GM12878 (cell line): Measurements from ENCODE around the gene NUDCD3. TPM values are rescaled to one million over a fixed set of nuclear protein-coding genes. Genes with fewer than 3 reads are reported as not detected.

Experiments
- ATAC-seq: fragments of 200-7000 bp; cut with Tn5 transposase; 3 replicates; pipeline ENCODE4 v1.9.1; 2020; ENCODE audit warnings: mild to moderate bottlenecking, moderate library complexity
- BruUV-seq: library from RNA; stranded (reverse); fragments of 400-500 nt; replicated peaks from 2 replicates; lab custom pipeline; 2021; lab: Mats Ljungman, UMichigan
- CTCF ChIA-PET: fragments of 300-600 bp; sonication (Branson Sonifier 250); formaldehyde crosslinking; extraction: SDS; loops from one replicate; lab custom pipeline; 2021; ENCODE audit warnings: inconsistent platforms; lab: Yijun Ruan, JAX
- POLR2A ChIA-PET: fragments of 350-600 bp; formaldehyde crosslinking; extraction: SDS; loops from one replicate; lab custom pipeline; 2021; ENCODE audit warnings: inconsistent platforms; lab: Charles Lee
- RAD21 ChIA-PET: fragments of 300-600 bp; sonication (Branson Sonifier 250); formaldehyde crosslinking; loops from one replicate; lab custom pipeline; 2023; ENCODE audit warnings: antibody characterized with exemption; ENCODE audit not compliant: unreplicated experiment; lab: Charles Lee
- SMC1A ChIA-PET: fragments of 300-600 bp; sonication (Branson Sonifier 250); formaldehyde crosslinking; loops from one replicate; lab custom pipeline; 2023; ENCODE audit not compliant: unreplicated experiment, uncharacterized antibody; lab: Charles Lee
- DNase-seq: peaks from one replicate; pipeline ENCODE4 v3.0.0-alpha.2; 2011; ENCODE audit warnings: low read depth, low spot score
- FAIRE-seq: peaks from 3 replicates; lab custom pipeline; 2011; peaks lifted over from hg19 to GRCh38; lab: Jason Lieb, UNC
- H2AFZ ChIP-seq: 2 replicates; pipeline ENCODE4 v1.6.0; 2011; ENCODE audit warnings: low read depth, low read length, control low read depth; ENCODE audit not compliant: control insufficient read depth
- H3K27ac ChIP-seq: 2 replicates; pipeline ENCODE4 v1.5.1; 2011; ENCODE audit warnings: control low read depth; ENCODE audit not compliant: control insufficient read depth, insufficient read depth
- H3K27me3 ChIP-seq, 2 experiments: replicated peaks in 1 of 2; 2 replicates each; pipeline versions ENCODE4 v1.6.0 to v1.6.1; 2011; ENCODE audit warnings: low read length in 1 of 2; ENCODE audit not compliant: control insufficient read depth in 2 of 2, insufficient read depth in 2 of 2
- H3K36me3 ChIP-seq, 2 experiments: 2 replicates each; pipeline ENCODE4 v1.5.1; 2011; ENCODE audit warnings: low read length in 1 of 2; ENCODE audit not compliant: control insufficient read depth in 2 of 2, insufficient read depth in 2 of 2
- H3K4me1 ChIP-seq: 2 replicates; pipeline ENCODE4 v1.6.1; 2011; ENCODE audit warnings: mild to moderate bottlenecking, low read length, moderate library complexity, mixed read lengths; ENCODE audit not compliant: control insufficient read depth, insufficient read depth
- H3K4me2 ChIP-seq: 2 replicates; pipeline ENCODE4 v1.6.0; 2011; ENCODE audit warnings: control low read depth; ENCODE audit not compliant: control insufficient read depth, insufficient read depth
- H3K4me3 ChIP-seq: fragments of 200-600 bp; sonication (generic); 2 replicates; pipeline ENCODE4 v1.5.1; 2016
- H3K79me2 ChIP-seq: 2 replicates; pipeline ENCODE4 v1.6.0; 2011; ENCODE audit warnings: low read length; ENCODE audit not compliant: control insufficient read depth, insufficient read depth
- H3K9ac ChIP-seq: 2 replicates; pipeline ENCODE4 v1.8.0; 2011; ENCODE audit warnings: low read length, control low read depth, mixed read lengths; ENCODE audit not compliant: control insufficient read depth, insufficient read depth
- H3K9me3 ChIP-seq: replicated peaks from 3 replicates; pipeline ENCODE4 v1.5.1; 2011; ENCODE audit warnings: mild to moderate bottlenecking, low read length; ENCODE audit not compliant: control insufficient read depth, insufficient read depth
- H4K20me1 ChIP-seq: 2 replicates; pipeline ENCODE4 v1.6.0; 2011; ENCODE audit not compliant: control insufficient read depth, insufficient read depth
- BHLHE40 ChIP-seq, 2 experiments: fragments of 450-650 bp in 1 of 2; IDR thresholded peaks; 2 replicates each; pipeline ENCODE4 v1.6.1; 2011 to 2017; ENCODE audit warnings: low read depth in 2 of 2, borderline replicate concordance in 1 of 2, improper control_type of control experiment in 1 of 2, low read length in 1 of 2, mild to moderate bottlenecking in 1 of 2
- BMI1 ChIP-seq: fragments of 450-650 bp; IDR thresholded peaks from 2 replicates; pipeline ENCODE4 v1.6.1; 2016; ENCODE audit warnings: mild to moderate bottlenecking, moderate library complexity, borderline replicate concordance
- CBFB ChIP-seq: IDR thresholded peaks from 2 replicates; pipeline ENCODE4 v1.6.1; 2016; ENCODE audit warnings: antibody characterized with exemption, low read depth
- CEBPZ ChIP-seq: fragments of 150-350 bp; IDR thresholded peaks from 2 replicates; pipeline ENCODE4 v1.6.1; 2016; ENCODE audit warnings: low read depth, low read length
- CHD2 ChIP-seq: IDR thresholded peaks from 2 replicates; pipeline ENCODE4 v1.6.1; 2011; ENCODE audit warnings: low read depth, low read length, improper control_type of control experiment, borderline replicate concordance
- CHD4 ChIP-seq: fragments of 200-600 bp; sonication (generic); IDR thresholded peaks from 2 replicates; pipeline ENCODE4 v1.6.1; 2016; ENCODE audit warnings: mild to moderate bottlenecking
- CTCF ChIP-seq, 3 experiments: IDR thresholded peaks in 2 of 3; conservative IDR thresholded peaks in 1 of 3; 2 replicates each; pipeline ENCODE4 v1.5.1; 2011; ENCODE audit warnings: low read depth in 3 of 3, low read length in 3 of 3, mild to moderate bottlenecking in 3 of 3, control low read depth in 2 of 3, moderate library complexity in 2 of 3, inconsistent platforms in 1 of 3, mixed read lengths in 1 of 3; ENCODE audit not compliant: control insufficient read depth in 2 of 3, insufficient read depth in 1 of 3; ENCODE audit errors: extremely low read depth in 1 of 3
- HDAC2 ChIP-seq: fragments of 200-600 bp; sonication (generic); IDR thresholded peaks from 2 replicates; pipeline ENCODE4 v1.6.1; 2017
- HDAC6 ChIP-seq: fragments of 200-600 bp; sonication (generic); IDR thresholded peaks from one replicate; pipeline ENCODE4 v1.8.0; 2017; ENCODE audit warnings: antibody characterized with exemption; ENCODE audit not compliant: unreplicated experiment
- MEF2B ChIP-seq: fragments of 450-650 bp; IDR thresholded peaks from 2 replicates; pipeline ENCODE4 v1.6.1; 2018; ENCODE audit warnings: mild to moderate bottlenecking, moderate library complexity; ENCODE audit not compliant: partially characterized antibody, poor library complexity, severe bottlenecking
- PAX5 ChIP-seq: IDR thresholded peaks from 2 replicates; pipeline ENCODE4 v1.6.1; 2011; ENCODE audit warnings: low read depth, low read length, borderline replicate concordance
- PRDM15 ChIP-seq: fragments of 450-650 bp; formaldehyde crosslinking; IDR thresholded peaks from 2 replicates; pipeline ENCODE4 v1.4.0; 2020; ENCODE audit warnings: mild to moderate bottlenecking, moderate library complexity
- RB1 ChIP-seq: fragments of 450-650 bp; formaldehyde crosslinking; IDR thresholded peaks from 2 replicates; pipeline ENCODE4 v1.6.1; 2017; ENCODE audit warnings: mild to moderate bottlenecking, borderline replicate concordance
- SMC3 ChIP-seq: IDR thresholded peaks from 2 replicates; pipeline ENCODE4 v1.6.1; 2011; ENCODE audit warnings: low read length, improper control_type of control experiment, borderline replicate concordance
- WGBS: methylation state at CpG from one replicate; pipeline ENCODE4 v1.1.6; 2016; ENCODE audit warnings: low lambda C conversion rate; ENCODE audit not compliant: insufficient replicate concordance, insufficient coverage; ENCODE audit errors: missing lambda C conversion rate; 5-methylcytosine and 5-hydroxymethylcytosine counted together
- in situ Hi-C: fragments of 300-500 bp; cut with MboI; formaldehyde crosslinking; loops from 9 replicates; pipeline ENCODE4 v1.14.3; 2018; ENCODE audit warnings: mixed read lengths
- intact Hi-C: fragments of 100-400 bp; cut with micrococcal nuclease; formaldehyde crosslinking; loops from one replicate; pipeline ENCODE4 v1.14.2; 2022; ENCODE audit not compliant: unreplicated experiment
- polyA plus RNA-seq, 11 experiments: library from polyadenylated mRNA; depleted of rRNA in 4 of 11; unstranded in 6 of 11; stranded (reverse) in 5 of 11; fragments of >200 nt; fragmentation: Nextera tagmentation in 4 of 11; fragmentation: Illumina TruSeq in 1 of 11; extraction: Ambion mirVana in 4 of 11; extraction: Trizol in 1 of 11; gene quantifications; 1 replicate in 1 of 11; 2 replicates in 10 of 11; pipeline versions ENCODE4 v1.2.1 to v1.2.3, GENCODE V29; 2011 to 2016; ENCODE audit warnings: inconsistent platforms in 2 of 11, missing spikeins in 2 of 11, low read depth in 1 of 11
- total RNA-seq, 4 experiments: library from RNA; depleted of rRNA in 3 of 4; stranded (reverse); fragments of >200 nt in 3 of 4; fragmentation: Illumina TruSeq in 1 of 4; extraction: Trizol in 1 of 4; gene quantifications; 2 replicates each; pipeline versions ENCODE4 v1.2.1 to v1.2.3, GENCODE V29; 2013 to 2021

The NUDCD3 gene
- total and polyA plus RNA-seq, 10 of the 15 experiments (the other 5 are each of a cell fraction or from before 2014, with no cell fraction given) = 25.0 to 89.8 (median 46.4) TPM

- ChIA-PET RAD21 (interaction anchor here (1.1 kb wide), 1 partner anchor 28 kb away, joined by 3 read pairs; no protein-coding TSS in a partner anchor), SMC1A (interaction anchor here (1.1 kb wide), 1 partner anchor 129 kb away, joined by 3 read pairs; no protein-coding TSS in a partner anchor), POLR2A (no interaction called here), CTCF (no interaction called here)
- H3K27ac ChIP-seq = no peak overlapping the region
- DNase-seq = no peak
- H3K36me3 ChIP-seq = peaks cover 24 to 29% of the 10 kb centered on the region in 2 experiments; a peak in 3 of 4 replicates
- no peak for ATAC-seq
- BruUV-seq = no TSS peak
- H3K4me1 ChIP-seq = no peaks in the 10 kb centered on the region
- no peak overlapping the region for H2AFZ ChIP-seq
- H3K4me3 ChIP-seq = no peak overlapping the region
- intact Hi-C loops = no loop called here
- no peak overlapping the region for H3K4me2 ChIP-seq
- FAIRE-seq = no peak
- no peak overlapping the region for H3K9ac ChIP-seq
- H4K20me1 ChIP-seq = no peaks in the 10 kb centered on the region
- H3K27me3 ChIP-seq = no peaks in the 10 kb centered on the region
- WGBS = 96% methylated on average over 4 of the region's 4 CpGs
- H3K79me2 ChIP-seq = no peaks in the 10 kb centered on the region; the same call in 1 of the 2 replicates
- H3K9me3 ChIP-seq = no peaks in the 10 kb centered on the region
- in situ Hi-C loops = no loop called here
- TF ChIP-seq BHLHE40 (IDR thresholded peaks at IDR 0.05; ENCODE audit: borderline replicate concordance in 1 of 2, low read depth in 2 of 2, low read length in 1 of 2) = no peak
- TF ChIP-seq HDAC2 = no peak
- TF ChIP-seq PAX5 = no peak
- no peak for TF ChIP-seq CHD2
- no peak for TF ChIP-seq BMI1
- no peak for TF ChIP-seq CBFB
- TF ChIP-seq CTCF (IDR thresholded peaks at IDR 0.05 in 2 of 3, conservative IDR thresholded peaks at IDR 0.05 in 1 of 3; ENCODE audit: control insufficient read depth in 2 of 3, extremely low read depth in 1 of 3, insufficient read depth in 1 of 3, low read depth in 3 of 3, low read length in 3 of 3) = no peak
- no peak for TF ChIP-seq CHD4
- TF ChIP-seq RB1 = no peak
- TF ChIP-seq MEF2B = no peak
- no peak for TF ChIP-seq PRDM15 (CRISPR knock-in tag)
- TF ChIP-seq HDAC6 = no peak
- no peak for TF ChIP-seq SMC3
- TF ChIP-seq CEBPZ = no peak
Observed at GRCh38 chr7:44403176-44403759, 87.2 kb downstream of the NUDCD3 start.
